Measurements from ENCODE around the gene RPL4. TPM values are rescaled to one million over a fixed set of nuclear protein-coding genes. Genes with fewer than 3 reads are reported as not detected.

Gene RPL4
- total RNA-seq, 1 experiment from 2014 or later: 9,593 TPM

GRCh38 chr15:66497502-66498455, 6.9 kb downstream of the RPL4 start, which contains the start of gene SNAPC5:
SNAPC5 (minus strand) TSS chr15:66497762; CDS start chr15:66497731, 31 bp downstream.
- peaks cover 99% of the 10 kb centered on the region for H3K36me3 ChIP-seq
- no peaks in the 10 kb centered on the region for H3K9me3 ChIP-seq
- no peaks in the 10 kb centered on the region for H3K27me3 ChIP-seq
- H3K4me3 ChIP-seq: peak within 1 kb of the TSS; percentile 55
- peak; percentile 93 for DNase-seq

- H3K4me3 ChIP-seq: peak overlapping the region; percentile 55
- H3K36me3 ChIP-seq: peaks cover 99% of the 10 kb centered on the region
- no peaks in the 10 kb centered on the region for H3K27me3 ChIP-seq
- H3K9me3 ChIP-seq: no peaks in the 10 kb centered on the region
- DNase-seq: no peak
Measured at GRCh38 chr15:66496951-66497501, 7.6 kb downstream of the RPL4 start.

GRCh38 chr15:66494262-66494661, 10.4 kb downstream of the RPL4 start:
- Histone ChIP-seq H3K9me3 (no peaks in the 10 kb centered on the region), H3K36me3 (peaks cover 96% of the 10 kb centered on the region), H3K27me3 (no peaks in the 10 kb centered on the region), H3K4me3 (no peak overlapping the region)
- DNase-seq: no peak

GRCh38 chr15:66491846-66492245, 12.8 kb downstream of the RPL4 start:
- Histone ChIP-seq H3K36me3 (peaks cover 88% of the 10 kb centered on the region), H3K9me3 (no peaks in the 10 kb centered on the region), H3K4me3 (no peak overlapping the region), H3K27me3 (no peaks in the 10 kb centered on the region)
- DNase-seq: no peak

GRCh38 chr15:66489179-66489791, 15.4 kb downstream of the RPL4 start:
- no peaks in the 10 kb centered on the region for H3K27me3 ChIP-seq
- peaks cover 89% of the 10 kb centered on the region for H3K36me3 ChIP-seq
- no peaks in the 10 kb centered on the region for H3K9me3 ChIP-seq
- peak; percentile 91 for DNase-seq
- H3K4me3 ChIP-seq: no peak overlapping the region

- Histone ChIP-seq H3K4me3 (no peak overlapping the region), H3K9me3 (no peaks in the 10 kb centered on the region), H3K36me3 (peaks cover 87% of the 10 kb centered on the region), H3K27me3 (no peaks in the 10 kb centered on the region)
- no peak for DNase-seq
Measured at GRCh38 chr15:66488525-66488924, 16.1 kb downstream of the RPL4 start.

GRCh38 chr15:66486887-66487286, 17.8 kb downstream of the RPL4 start:
- Histone ChIP-seq H3K4me3 (no peak overlapping the region), H3K36me3 (peaks cover 79% of the 10 kb centered on the region), H3K27me3 (no peaks in the 10 kb centered on the region), H3K9me3 (no peaks in the 10 kb centered on the region)
- DNase-seq: no peak

GRCh38 chr15:66484539-66485112, 20.0 kb downstream of the RPL4 start:
- Histone ChIP-seq H3K9me3 (no peaks in the 10 kb centered on the region), H3K4me3 (no peak overlapping the region), H3K27me3 (no peaks in the 10 kb centered on the region), H3K36me3 (peaks cover 69% of the 10 kb centered on the region)
- DNase-seq: no peak

- H3K4me3 ChIP-seq: no peak overlapping the region
- H3K36me3 ChIP-seq: peaks cover 63% of the 10 kb centered on the region
- no peaks in the 10 kb centered on the region for H3K9me3 ChIP-seq
- H3K27me3 ChIP-seq: no peaks in the 10 kb centered on the region
- peak; percentile 96 for DNase-seq
Measured at GRCh38 chr15:66483131-66483566, 21.5 kb downstream of the RPL4 start.

GRCh38 chr15:66482539-66482938, 22.1 kb downstream of the RPL4 start:
- Histone ChIP-seq H3K36me3 (peaks cover 59% of the 10 kb centered on the region), H3K4me3 (no peak overlapping the region), H3K27me3 (no peaks in the 10 kb centered on the region), H3K9me3 (no peaks in the 10 kb centered on the region)
- no peak for DNase-seq

GRCh38 chr15:66481107-66481856, 23.4 kb downstream of the RPL4 start:
- Histone ChIP-seq H3K27me3 (no peaks in the 10 kb centered on the region), H3K9me3 (no peaks in the 10 kb centered on the region), H3K36me3 (peaks cover 46% of the 10 kb centered on the region), H3K4me3 (no peak overlapping the region)
- DNase-seq: no peak

- no peaks in the 10 kb centered on the region for H3K9me3 ChIP-seq
- H3K4me3 ChIP-seq: no peak overlapping the region
- DNase-seq: no peak
- H3K36me3 ChIP-seq: peaks cover 36% of the 10 kb centered on the region
- no peaks in the 10 kb centered on the region for H3K27me3 ChIP-seq
Measured at GRCh38 chr15:66480267-66480666, 24.4 kb downstream of the RPL4 start.

- DNase-seq: no peak
- Histone ChIP-seq H3K4me3 (no peak overlapping the region), H3K27me3 (no peaks in the 10 kb centered on the region), H3K36me3 (peaks cover 14% of the 10 kb centered on the region), H3K9me3 (no peaks in the 10 kb centered on the region)
Measured at GRCh38 chr15:66477011-66477410, 27.6 kb downstream of the RPL4 start.

GRCh38 chr15:66476535-66476934, 28.1 kb downstream of the RPL4 start:
- Histone ChIP-seq H3K4me3 (no peak overlapping the region), H3K9me3 (no peaks in the 10 kb centered on the region), H3K36me3 (peaks cover 9% of the 10 kb centered on the region), H3K27me3 (no peaks in the 10 kb centered on the region)
- no peak for DNase-seq

- H3K36me3 ChIP-seq: peaks cover 8% of the 10 kb centered on the region
- no peak for DNase-seq
- no peaks in the 10 kb centered on the region for H3K9me3 ChIP-seq
- H3K27me3 ChIP-seq: no peaks in the 10 kb centered on the region
- no peak overlapping the region for H3K4me3 ChIP-seq
Measured at GRCh38 chr15:66474963-66475362, 29.7 kb downstream of the RPL4 start.

- Histone ChIP-seq H3K36me3 (peaks cover 10% of the 10 kb centered on the region), H3K27me3 (no peaks in the 10 kb centered on the region), H3K4me3 (no peak overlapping the region), H3K9me3 (no peaks in the 10 kb centered on the region)
- no peak for DNase-seq
Measured at GRCh38 chr15:66474135-66474534, 30.5 kb downstream of the RPL4 start.

Measured in MG63 (cell line).